ENCODE data around the gene GPR152. TPM values are rescaled to one million over a fixed set of nuclear protein-coding genes. Genes with fewer than 3 reads are reported as not detected.
"Not testable (repeated sequence)": the region's sequence is repeated elsewhere in the genome, so short reads cannot be mapped to it uniquely, and the experiment has no call there.

GPR152 gene
- total RNA-seq, 2 donors from 2014 or later: not detected

- Mint-ChIP-seq H3K9me3 (peaks cover 4% of the 10 kb centered on the region), H3K27ac (peak overlapping the region; percentile 99), H3K4me3 (peak overlapping the region; percentile 98), H3K4me1 (peaks cover 17% of the 10 kb centered on the region), H3K27me3 (no peaks in the 10 kb centered on the region), H3K36me3 (ENCODE audit: low read depth) (peaks cover 44% of the 10 kb centered on the region)
- ATAC-seq (replicated peaks): no peak
Observed at GRCh38 chr11:67482275-67482826, 29.8 kb upstream of the GPR152 start.

- ATAC-seq (replicated peaks); H3K36me3 Mint-ChIP-seq (ENCODE audit: low read depth); H3K4me1 Mint-ChIP-seq; H3K27me3 Mint-ChIP-seq; H3K9me3 Mint-ChIP-seq; H3K4me3 Mint-ChIP-seq; H3K27ac Mint-ChIP-seq: not testable (repeated sequence)
Observed at GRCh38 chr11:67477344-67478050, 25.0 kb upstream of the GPR152 start.

GRCh38 chr11:67476692-67477091, 24.2 kb upstream of the GPR152 start:
- H3K4me1 Mint-ChIP-seq; H3K4me3 Mint-ChIP-seq; H3K36me3 Mint-ChIP-seq (ENCODE audit: low read depth); ATAC-seq (replicated peaks); H3K27ac Mint-ChIP-seq; H3K9me3 Mint-ChIP-seq; H3K27me3 Mint-ChIP-seq: not testable (repeated sequence)

- Mint-ChIP-seq H3K36me3 (ENCODE audit: low read depth) (no peaks in the 10 kb centered on the region), H3K27ac (no peak overlapping the region), H3K9me3 (no peaks in the 10 kb centered on the region), H3K4me3 (no peak overlapping the region), H3K27me3 (no peaks in the 10 kb centered on the region), H3K4me1 (peaks cover 4% of the 10 kb centered on the region)
- ATAC-seq (replicated peaks): no peak
Observed at GRCh38 chr11:67472882-67473281, 20.4 kb upstream of the GPR152 start.

- ATAC-seq (replicated peaks): no peak
- Mint-ChIP-seq H3K9me3 (no peaks in the 10 kb centered on the region), H3K27me3 (no peaks in the 10 kb centered on the region), H3K36me3 (ENCODE audit: low read depth) (peaks cover 2% of the 10 kb centered on the region), H3K4me3 (peak overlapping the region; percentile 97), H3K4me1 (peaks cover 17% of the 10 kb centered on the region), H3K27ac (no peak overlapping the region)
Observed at GRCh38 chr11:67470337-67471002, 17.9 kb upstream of the GPR152 start.

- H3K27ac Mint-ChIP-seq: no peak overlapping the region
- H3K36me3 Mint-ChIP-seq (ENCODE audit: low read depth): peaks cover 12% of the 10 kb centered on the region
- H3K9me3 Mint-ChIP-seq: no peaks in the 10 kb centered on the region
- peaks cover 21% of the 10 kb centered on the region for H3K4me1 Mint-ChIP-seq
- ATAC-seq (replicated peaks): no peak
- H3K4me3 Mint-ChIP-seq: peak overlapping the region; percentile 97
- no peaks in the 10 kb centered on the region for H3K27me3 Mint-ChIP-seq
Observed at GRCh38 chr11:67469508-67469811, 16.9 kb upstream of the GPR152 start.

- Mint-ChIP-seq H3K27ac (peak within 1 kb of the TSS; percentile 93), H3K4me1 (peaks cover 21% of the 10 kb centered on the region)
- ATAC-seq (replicated peaks): peak; percentile 83
Observed at GRCh38 chr11:67468759-67469507, 16.4 kb upstream of the GPR152 start, which contains the start of gene TMEM134. Gene TMEM134 (minus strand): TSS chr11:67469251. CDS start chr11:67469192, 59 bp downstream.

GRCh38 chr11:67468456-67468758, 15.9 kb upstream of the GPR152 start:
- Mint-ChIP-seq H3K4me1 (peaks cover 21% of the 10 kb centered on the region), H3K27me3 (no peaks in the 10 kb centered on the region), H3K36me3 (ENCODE audit: low read depth) (peaks cover 16% of the 10 kb centered on the region), H3K4me3 (peak overlapping the region; percentile 97), H3K27ac (peak overlapping the region; percentile 93), H3K9me3 (no peaks in the 10 kb centered on the region)
- ATAC-seq (replicated peaks): peak; percentile 13

More at GRCh38 chr11:67468759-67469507, 16.4 kb upstream of the GPR152 start, which contains the start of gene TMEM134:
- Mint-ChIP-seq H3K9me3 (no peaks in the 10 kb centered on the region), H3K4me3 (peak within 1 kb of the TSS; percentile 97), H3K36me3 (ENCODE audit: low read depth) (peaks cover 16% of the 10 kb centered on the region), H3K27me3 (no peaks in the 10 kb centered on the region)

GRCh38 chr11:67468056-67468455, 15.5 kb upstream of the GPR152 start:
- peak overlapping the region; percentile 97 for H3K4me3 Mint-ChIP-seq
- H3K9me3 Mint-ChIP-seq: no peaks in the 10 kb centered on the region
- H3K27me3 Mint-ChIP-seq: no peaks in the 10 kb centered on the region
- H3K4me1 Mint-ChIP-seq: peaks cover 21% of the 10 kb centered on the region
- peaks cover 16% of the 10 kb centered on the region for H3K36me3 Mint-ChIP-seq (ENCODE audit: low read depth)
- H3K27ac Mint-ChIP-seq: peak overlapping the region; percentile 93
- ATAC-seq (replicated peaks): peak; percentile 21

GRCh38 chr11:67466962-67467771, 14.6 kb upstream of the GPR152 start:
- Mint-ChIP-seq H3K9me3 (no peaks in the 10 kb centered on the region), H3K36me3 (ENCODE audit: low read depth) (peaks cover 16% of the 10 kb centered on the region), H3K27me3 (no peaks in the 10 kb centered on the region), H3K27ac (peak overlapping the region; percentile 93), H3K4me3 (peak overlapping the region; percentile 97), H3K4me1 (peaks cover 21% of the 10 kb centered on the region)
- ATAC-seq (replicated peaks): no peak

- Mint-ChIP-seq H3K36me3 (ENCODE audit: low read depth) (peaks cover 16% of the 10 kb centered on the region), H3K4me3 (peak overlapping the region; percentile 97), H3K9me3 (no peaks in the 10 kb centered on the region), H3K27ac (no peak overlapping the region), H3K27me3 (no peaks in the 10 kb centered on the region), H3K4me1 (peaks cover 21% of the 10 kb centered on the region)
- no peak for ATAC-seq (replicated peaks)
Observed at GRCh38 chr11:67466367-67466766, 13.8 kb upstream of the GPR152 start.

GRCh38 chr11:67465530-67465929, 13.0 kb upstream of the GPR152 start:
- H3K4me3 Mint-ChIP-seq: peak overlapping the region; percentile 78
- not testable (repeated sequence) for H3K9me3 Mint-ChIP-seq; ATAC-seq (replicated peaks); H3K27me3 Mint-ChIP-seq
- H3K27ac Mint-ChIP-seq: peak overlapping the region; percentile 81
- H3K36me3 Mint-ChIP-seq (ENCODE audit: low read depth): peaks cover 16% of the 10 kb centered on the region
- H3K4me1 Mint-ChIP-seq: peaks cover 21% of the 10 kb centered on the region

GRCh38 chr11:67465189-67465510, 12.6 kb upstream of the GPR152 start:
- ATAC-seq (replicated peaks): no peak
- H3K4me1 Mint-ChIP-seq: peaks cover 21% of the 10 kb centered on the region
- peak overlapping the region; percentile 81 for H3K27ac Mint-ChIP-seq
- no peaks in the 10 kb centered on the region for H3K27me3 Mint-ChIP-seq
- peaks cover 16% of the 10 kb centered on the region for H3K36me3 Mint-ChIP-seq (ENCODE audit: low read depth)
- H3K9me3 Mint-ChIP-seq: no peaks in the 10 kb centered on the region
- peak overlapping the region; percentile 78 for H3K4me3 Mint-ChIP-seq

All from activated T-helper 17 cell treated with anti-CD3 and anti-CD28 coated beads, Interleukin-2, amount 50 U/mL, for 72 hours (primary cell).